ENCODE measurements around the gene TLCD1.

TLCD1 gene

DNA sequence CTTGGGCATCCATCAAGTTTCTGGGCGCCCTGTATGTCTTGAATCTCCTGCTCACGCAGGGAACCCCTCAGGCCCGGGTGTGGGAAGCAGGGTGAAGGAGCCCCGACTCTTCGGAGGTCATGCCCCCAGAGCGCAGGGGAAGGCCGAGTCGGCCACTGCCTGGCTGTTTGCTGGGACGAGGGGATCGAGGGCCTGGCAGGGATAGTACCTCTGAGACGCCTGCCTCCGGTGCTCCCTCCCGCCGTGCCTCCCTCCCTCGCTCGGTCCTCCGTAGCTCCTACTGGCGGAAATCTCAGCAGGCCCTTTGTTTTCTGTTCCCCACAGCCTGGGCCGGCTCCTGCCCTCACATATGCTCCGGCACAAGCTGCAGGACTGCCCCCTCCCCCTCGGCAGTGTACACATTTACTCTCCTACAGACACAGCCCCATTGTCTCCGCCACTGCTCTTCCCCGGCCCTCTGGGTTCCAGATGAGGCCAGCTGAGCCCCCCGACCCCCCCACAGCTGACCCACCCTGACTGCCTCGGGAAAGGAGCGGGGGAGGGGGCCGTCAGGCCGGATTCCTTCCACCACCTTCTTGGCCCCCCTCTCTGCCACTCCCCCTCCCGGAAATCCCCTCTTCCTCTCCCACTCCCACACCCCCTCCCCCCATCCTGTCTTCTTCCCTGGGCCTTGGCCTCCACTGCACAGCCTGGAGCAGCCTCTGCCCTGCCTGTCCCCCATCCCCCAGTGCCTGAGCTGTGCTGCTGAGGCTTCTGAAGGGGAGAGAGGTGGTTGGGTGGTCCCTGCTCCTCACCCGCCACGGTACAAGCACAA is 19.1 kb upstream of the TLCD1 start:
- peak overlapping the region; percentile 91 for H3K27ac ChIP-seq (ENCODE audit: low read depth, low read length)
- peaks cover 13% of the 10 kb centered on the region for H3K36me3 ChIP-seq (ENCODE audit: insufficient read depth, low read length)
- H3K27me3 ChIP-seq (ENCODE audit: control insufficient read depth in 1 of 2, insufficient read depth in 2 of 2, low read length in 2 of 2), result no peaks in the 10 kb centered on the region
- H3K9me3 ChIP-seq (ENCODE audit: low read length), result no peaks in the 10 kb centered on the region
- peak overlapping the region; percentile 71 for H3K9ac ChIP-seq (ENCODE audit: low read length)
- H3K4me1 ChIP-seq (ENCODE audit: insufficient read depth, low read length), result peaks cover 28% of the 10 kb centered on the region
- peak overlapping the region; percentile 31 to 86 for H3K4me3 ChIP-seq (ENCODE audit: low read depth in 1 of 2, low read length in 2 of 2)

DNA sequence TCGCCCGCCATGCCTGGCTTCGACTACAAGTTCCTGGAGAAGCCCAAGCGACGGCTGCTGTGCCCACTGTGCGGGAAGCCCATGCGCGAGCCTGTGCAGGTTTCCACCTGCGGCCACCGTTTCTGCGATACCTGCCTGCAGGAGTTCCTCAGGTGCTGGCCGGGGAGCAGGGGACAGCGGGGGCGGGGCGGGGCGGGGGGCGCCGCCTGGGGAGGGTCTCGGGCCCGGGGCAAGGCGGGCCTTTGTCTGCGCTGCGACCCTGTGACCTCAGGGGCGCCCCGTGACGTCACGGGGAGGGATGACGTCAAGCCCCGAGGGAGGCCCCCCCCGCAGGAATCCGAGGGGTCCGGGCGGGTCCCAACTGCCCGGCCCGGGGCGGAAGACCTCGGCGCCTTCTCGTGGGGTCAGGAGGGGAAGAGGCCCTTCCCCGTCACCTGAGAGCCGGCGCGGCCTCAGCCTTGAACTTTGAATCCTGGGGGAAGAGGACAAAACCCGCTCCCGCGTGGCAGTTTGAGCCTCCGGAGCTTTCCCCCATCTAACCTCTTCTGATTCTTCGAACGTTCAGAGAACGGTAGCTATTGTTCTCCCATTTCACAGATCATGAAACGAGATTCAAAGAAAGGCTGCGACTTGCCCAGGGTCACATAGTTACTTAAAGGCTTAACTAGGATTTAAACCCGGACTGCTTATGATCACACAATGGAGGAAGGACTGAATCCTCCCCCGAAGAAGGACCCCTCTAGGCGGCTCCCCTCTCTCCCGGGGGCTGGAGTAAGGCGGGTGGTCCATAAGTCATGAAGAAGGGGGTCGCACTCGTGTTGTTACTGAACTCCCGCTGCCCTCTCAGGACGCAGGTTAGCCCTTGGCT is 18.3 kb upstream of the TLCD1 start:
- H3K27ac ChIP-seq (ENCODE audit: low read depth, low read length), result peak overlapping the region; percentile 91

DNA sequence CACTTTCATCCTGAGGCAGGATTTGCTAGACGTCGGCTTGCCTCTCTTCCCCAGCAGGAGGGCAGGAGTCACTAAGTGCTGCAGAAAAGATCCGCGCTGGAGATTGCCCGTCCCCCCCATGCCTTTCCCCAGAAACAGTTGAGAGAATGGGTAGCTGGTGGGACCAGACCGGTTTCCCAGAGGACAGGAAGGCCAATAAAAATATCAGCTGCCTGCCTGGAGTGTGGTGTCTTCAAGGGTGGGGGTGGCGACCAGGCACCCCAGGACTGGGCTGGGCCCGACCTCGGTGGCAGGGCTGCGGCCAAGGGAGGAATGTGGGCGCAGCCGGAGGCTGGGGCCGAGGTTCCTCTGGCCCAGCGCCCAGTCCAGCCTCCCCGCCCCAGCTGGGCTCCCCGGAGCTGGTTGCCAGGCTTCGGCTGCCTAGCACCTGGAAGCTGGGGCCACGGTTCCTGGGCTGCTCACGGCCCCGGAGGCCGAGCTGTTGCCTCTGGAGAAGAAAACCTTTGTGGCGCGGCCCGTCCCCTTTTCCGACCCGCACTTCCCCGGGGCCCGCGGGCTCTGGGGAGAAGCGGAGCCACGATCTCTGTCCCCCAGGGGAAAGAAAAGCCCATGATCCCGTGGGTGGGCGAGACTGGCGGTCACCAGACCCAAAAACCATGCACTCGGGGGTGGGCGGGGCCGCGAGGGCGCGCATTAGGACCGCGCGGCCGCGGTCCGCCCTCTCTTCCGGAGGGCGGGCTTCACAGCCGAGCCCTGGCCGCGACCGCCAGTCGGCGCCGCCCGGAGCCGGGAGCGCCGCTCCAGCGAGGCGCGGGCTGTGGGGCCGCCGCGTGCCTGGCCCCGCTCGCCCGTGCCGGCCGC is 17.4 kb upstream of the TLCD1 start, which contains the start of gene TRAF4:
TSS of gene TRAF4 (plus strand) at position 769 of the 861 bp plus-strand sequence. CDS start 102 bp downstream, outside the sequence.
- H3K36me3 ChIP-seq (ENCODE audit: insufficient read depth, low read length), result peaks cover 5% of the 10 kb centered on the region
- no peaks in the 10 kb centered on the region for H3K9me3 ChIP-seq (ENCODE audit: low read length)
- H3K27me3 ChIP-seq (ENCODE audit: control insufficient read depth in 1 of 2, insufficient read depth in 2 of 2, low read length in 2 of 2), result no peaks in the 10 kb centered on the region
- peaks cover 28% of the 10 kb centered on the region for H3K4me1 ChIP-seq (ENCODE audit: insufficient read depth, low read length)
- peak within 1 kb of the TSS; percentile 71 to 86 for H3K4me3 ChIP-seq (ENCODE audit: low read depth in 1 of 2, low read length in 2 of 2)
- peak within 1 kb of the TSS; percentile 91 for H3K27ac ChIP-seq (ENCODE audit: low read depth, low read length)
- H3K9ac ChIP-seq (ENCODE audit: low read length), result peak within 1 kb of the TSS; percentile 71

More for the DNA sequence above, 18.3 kb upstream of the TLCD1 start:
- Histone ChIP-seq H3K4me3 (ENCODE audit: low read depth in 1 of 2, low read length in 2 of 2) (peak overlapping the region; percentile 31 to 86), H3K4me1 (ENCODE audit: insufficient read depth, low read length) (peaks cover 28% of the 10 kb centered on the region), H3K9ac (ENCODE audit: low read length) (peak overlapping the region; percentile 71), H3K36me3 (ENCODE audit: insufficient read depth, low read length) (peaks cover 12% of the 10 kb centered on the region), H3K9me3 (ENCODE audit: low read length) (no peaks in the 10 kb centered on the region), H3K27me3 (ENCODE audit: control insufficient read depth in 1 of 2, insufficient read depth in 2 of 2, low read length in 2 of 2) (no peaks in the 10 kb centered on the region)

DNA sequence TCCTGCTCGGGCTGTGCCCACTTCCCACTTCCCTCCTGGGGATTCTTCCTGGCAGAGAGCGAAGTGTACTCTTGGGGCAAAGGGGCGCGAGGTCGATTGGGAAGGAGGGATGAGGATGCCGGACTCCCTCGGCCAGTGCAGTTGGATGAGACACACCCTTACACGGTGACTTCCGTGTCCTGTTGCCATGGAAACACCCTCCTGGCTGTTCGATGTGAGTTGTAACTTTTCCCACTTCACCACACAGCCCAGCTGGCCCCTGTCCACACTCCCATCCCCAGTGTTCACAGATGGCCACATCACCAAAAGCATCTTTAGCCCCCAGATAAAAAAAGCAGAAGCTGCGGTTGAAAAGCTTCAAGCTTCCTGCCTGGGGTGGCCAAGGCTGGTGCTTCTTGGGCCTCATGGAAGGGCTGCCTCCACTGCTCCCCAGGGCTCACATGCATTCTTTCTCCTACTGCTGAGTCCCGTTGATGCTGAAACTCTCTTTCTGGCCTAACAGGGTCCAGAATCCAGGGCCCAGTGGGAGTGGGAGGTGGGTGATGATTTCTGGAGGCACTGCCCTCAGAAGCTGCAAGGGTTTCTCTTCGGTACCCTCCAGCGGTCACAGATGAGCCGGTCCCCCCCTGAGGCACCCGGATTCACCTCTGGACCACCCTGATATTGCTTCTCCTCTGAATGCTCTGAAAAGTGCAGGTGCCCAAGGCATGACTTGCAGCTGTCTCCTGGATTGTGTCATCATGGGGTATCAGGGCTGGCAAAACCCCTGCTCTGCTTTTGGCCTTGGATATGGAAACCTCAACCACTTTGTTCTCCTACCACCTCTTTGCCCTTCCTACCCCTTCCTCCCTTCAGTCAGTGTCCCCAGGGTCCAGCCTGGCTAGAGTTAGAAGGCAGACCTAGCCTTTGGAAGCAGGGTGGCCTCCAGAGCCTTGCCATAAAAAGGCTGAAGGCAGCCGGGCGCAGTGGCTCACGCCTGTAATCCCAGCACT is 15.6 kb upstream of the TLCD1 start:
- no peaks in the 10 kb centered on the region for H3K36me3 ChIP-seq (ENCODE audit: insufficient read depth, low read length)
- no peak overlapping the region for H3K27ac ChIP-seq (ENCODE audit: low read depth, low read length)
- peaks cover 24% of the 10 kb centered on the region for H3K4me1 ChIP-seq (ENCODE audit: insufficient read depth, low read length)
- no peak overlapping the region for H3K9ac ChIP-seq (ENCODE audit: low read length)
- no peak overlapping the region for H3K4me3 ChIP-seq (ENCODE audit: low read depth in 1 of 2, low read length in 2 of 2)
- no peaks in the 10 kb centered on the region for H3K27me3 ChIP-seq (ENCODE audit: control insufficient read depth in 1 of 2, insufficient read depth in 2 of 2, low read length in 2 of 2)
- H3K9me3 ChIP-seq (ENCODE audit: low read length), result no peaks in the 10 kb centered on the region

DNA sequence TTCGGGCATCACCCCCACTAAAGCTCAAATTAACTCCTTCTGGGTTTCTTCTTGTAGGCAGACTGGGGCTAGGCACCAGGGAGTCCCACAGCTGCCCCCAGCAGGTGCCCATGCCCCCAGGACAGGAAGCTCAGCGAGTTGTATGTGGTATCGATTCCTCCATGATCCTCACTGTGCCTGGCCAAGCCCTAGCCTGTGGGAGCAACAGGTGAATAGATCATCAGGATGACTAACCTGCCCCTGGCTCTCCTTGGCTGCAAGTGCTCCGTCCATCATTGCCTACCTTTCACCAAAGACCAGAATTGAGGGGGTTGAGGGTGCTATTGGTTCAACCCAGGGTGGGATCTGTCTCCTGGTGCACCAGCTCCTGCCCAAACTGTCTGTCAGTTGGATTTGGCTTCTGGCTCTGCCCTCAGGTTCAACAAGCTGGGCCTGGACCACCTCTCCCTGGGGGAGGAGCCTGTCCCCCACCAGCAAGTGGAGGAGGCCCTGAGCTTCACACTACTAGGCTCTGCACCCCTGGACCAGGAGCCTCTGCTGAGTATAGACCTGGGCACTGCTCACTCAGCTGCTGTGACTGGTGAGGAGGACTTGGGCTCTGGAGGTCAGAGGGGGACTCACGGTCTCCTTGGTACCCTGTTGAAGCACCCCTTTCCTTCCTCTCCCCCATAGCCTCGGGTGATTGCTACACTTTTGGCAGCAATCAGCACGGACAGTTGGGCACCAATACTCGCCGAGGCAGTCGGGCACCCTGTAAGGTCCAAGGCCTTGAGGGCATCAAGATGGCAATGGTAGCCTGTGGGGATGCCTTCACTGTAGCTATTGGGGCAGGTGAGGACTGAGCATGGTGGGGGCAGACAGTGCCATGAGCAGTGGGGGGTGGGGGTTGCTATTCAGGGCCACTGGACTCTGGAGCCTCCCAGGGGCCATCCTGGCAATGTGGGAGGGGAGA is 14.6 kb upstream of the TLCD1 start:
- Histone ChIP-seq H3K27ac (ENCODE audit: low read depth, low read length) (no peak overlapping the region), H3K36me3 (ENCODE audit: insufficient read depth, low read length) (no peaks in the 10 kb centered on the region), H3K9me3 (ENCODE audit: low read length) (no peaks in the 10 kb centered on the region), H3K27me3 (ENCODE audit: control insufficient read depth in 1 of 2, insufficient read depth in 2 of 2, low read length in 2 of 2) (no peaks in the 10 kb centered on the region), H3K9ac (ENCODE audit: low read length) (no peak overlapping the region), H3K4me3 (ENCODE audit: low read depth in 1 of 2, low read length in 2 of 2) (no peak overlapping the region), H3K4me1 (ENCODE audit: insufficient read depth, low read length) (peaks cover 14% of the 10 kb centered on the region)

DNA sequence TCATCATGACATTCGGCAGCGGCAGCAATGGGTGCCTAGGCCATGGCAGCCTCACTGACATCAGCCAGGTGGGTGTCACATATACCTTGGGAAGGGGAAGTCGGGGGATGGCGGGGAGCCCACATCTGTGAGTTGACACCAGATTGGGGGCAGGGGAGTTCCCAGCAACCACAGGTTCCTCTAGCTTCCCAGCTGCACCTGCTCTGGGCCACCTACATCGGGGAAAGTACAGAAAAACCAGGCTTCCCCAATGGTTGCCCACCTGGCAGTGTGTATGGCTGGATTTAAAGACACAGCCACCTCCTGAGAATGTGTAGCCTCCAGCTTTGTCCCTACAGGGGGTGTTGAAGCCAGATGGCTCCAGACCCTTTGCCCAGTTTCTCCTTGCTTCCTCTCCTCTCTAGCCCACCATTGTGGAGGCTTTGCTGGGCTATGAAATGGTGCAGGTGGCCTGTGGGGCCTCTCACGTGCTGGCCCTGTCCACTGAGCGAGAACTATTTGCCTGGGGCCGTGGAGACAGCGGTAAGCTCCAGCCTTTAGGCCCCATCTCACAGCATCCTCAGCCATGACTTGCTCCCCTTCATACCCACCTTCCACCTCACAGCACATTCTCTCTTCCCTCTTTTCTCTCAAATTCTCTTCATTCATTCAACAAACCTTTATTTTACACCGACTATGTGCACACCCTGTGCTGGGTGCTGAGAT is 12.8 kb upstream of the TLCD1 start:
- Histone ChIP-seq H3K27me3 (ENCODE audit: control insufficient read depth in 1 of 2, insufficient read depth in 2 of 2, low read length in 2 of 2) (no peaks in the 10 kb centered on the region), H3K4me1 (ENCODE audit: insufficient read depth, low read length) (no peaks in the 10 kb centered on the region), H3K27ac (ENCODE audit: low read depth, low read length) (no peak overlapping the region)

DNA sequence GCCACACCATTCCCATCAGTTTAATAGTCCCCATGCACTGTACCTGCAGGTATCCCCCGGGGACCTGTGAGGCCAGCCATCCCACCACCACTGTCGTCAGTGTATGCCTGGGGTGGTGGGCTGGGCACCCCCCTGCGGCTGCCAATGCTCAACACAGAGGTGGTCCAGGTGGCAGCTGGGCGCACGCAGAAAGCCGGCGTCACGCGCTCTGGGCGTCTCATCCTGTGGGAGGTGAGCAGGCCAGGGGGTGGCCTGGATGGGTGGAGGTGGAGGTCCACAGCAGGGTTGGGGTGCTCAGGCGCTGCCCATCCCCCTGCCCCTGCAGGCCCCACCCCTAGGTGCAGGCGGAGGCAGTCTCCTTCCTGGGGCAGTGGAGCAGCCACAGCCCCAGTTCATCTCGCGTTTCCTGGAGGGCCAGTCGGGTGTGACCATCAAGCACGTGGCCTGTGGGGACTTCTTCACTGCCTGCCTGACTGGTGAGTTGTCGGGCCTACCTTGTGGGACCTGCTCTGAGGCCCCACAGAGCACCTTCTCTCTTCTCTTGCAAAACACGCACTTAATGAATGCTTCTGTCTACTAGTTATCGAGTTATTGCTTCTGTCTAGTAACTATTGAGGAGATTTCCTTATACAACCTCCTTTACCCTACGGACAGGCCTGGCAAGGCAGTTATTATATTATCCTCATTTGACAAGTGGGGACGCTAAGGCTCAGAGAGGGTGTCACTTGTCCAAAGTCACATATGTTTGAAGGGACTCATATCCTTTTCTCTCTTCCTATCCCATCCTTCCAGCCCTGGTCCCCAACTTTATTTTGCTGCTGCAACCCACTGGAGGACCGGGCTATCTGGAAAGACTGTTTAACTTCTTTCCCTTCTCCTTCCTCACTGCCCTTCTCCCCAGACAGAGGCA is 12.0 kb upstream of the TLCD1 start:
- Histone ChIP-seq H3K27ac (ENCODE audit: low read depth, low read length) (no peak overlapping the region), H3K9me3 (ENCODE audit: low read length) (no peaks in the 10 kb centered on the region), H3K4me1 (ENCODE audit: insufficient read depth, low read length) (no peaks in the 10 kb centered on the region)

More for the DNA sequence above, 12.8 kb upstream of the TLCD1 start:
- H3K4me3 ChIP-seq (ENCODE audit: low read depth in 1 of 2, low read length in 2 of 2), result no peak overlapping the region
- no peak overlapping the region for H3K9ac ChIP-seq (ENCODE audit: low read length)
- no peaks in the 10 kb centered on the region for H3K36me3 ChIP-seq (ENCODE audit: insufficient read depth, low read length)
- no peaks in the 10 kb centered on the region for H3K9me3 ChIP-seq (ENCODE audit: low read length)

DNA sequence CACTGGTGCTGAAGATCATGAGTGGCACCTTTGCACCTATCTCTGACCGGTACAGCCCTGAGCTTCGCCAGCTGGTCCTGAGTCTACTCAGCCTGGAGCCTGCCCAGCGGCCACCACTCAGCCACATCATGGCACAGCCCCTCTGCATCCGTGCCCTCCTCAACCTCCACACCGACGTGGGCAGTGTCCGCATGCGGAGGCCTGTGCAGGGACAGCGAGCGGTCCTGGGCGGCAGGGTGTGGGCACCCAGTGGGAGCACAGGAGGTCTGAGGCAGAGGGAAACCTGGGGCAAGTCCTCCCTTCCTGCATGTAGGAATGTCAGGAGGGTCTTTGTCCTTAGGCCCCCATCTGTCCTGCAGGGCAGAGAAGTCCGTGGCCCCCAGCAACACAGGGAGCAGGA is 11.3 kb upstream of the TLCD1 start:
- Histone ChIP-seq H3K9ac (ENCODE audit: low read length) (no peak overlapping the region), H3K4me3 (ENCODE audit: low read depth in 1 of 2, low read length in 2 of 2) (no peak overlapping the region), H3K27ac (ENCODE audit: low read depth, low read length) (no peak overlapping the region)

More for the DNA sequence above, 12.0 kb upstream of the TLCD1 start:
- Histone ChIP-seq H3K9ac (ENCODE audit: low read length) (no peak overlapping the region), H3K27me3 (ENCODE audit: control insufficient read depth in 1 of 2, insufficient read depth in 2 of 2, low read length in 2 of 2) (no peaks in the 10 kb centered on the region), H3K4me3 (ENCODE audit: low read depth in 1 of 2, low read length in 2 of 2) (no peak overlapping the region), H3K36me3 (ENCODE audit: insufficient read depth, low read length) (no peaks in the 10 kb centered on the region)

More for the DNA sequence above, 11.3 kb upstream of the TLCD1 start:
- H3K27me3 ChIP-seq (ENCODE audit: control insufficient read depth in 1 of 2, insufficient read depth in 2 of 2, low read length in 2 of 2), result no peaks in the 10 kb centered on the region
- no peaks in the 10 kb centered on the region for H3K4me1 ChIP-seq (ENCODE audit: insufficient read depth, low read length)
- no peaks in the 10 kb centered on the region for H3K36me3 ChIP-seq (ENCODE audit: insufficient read depth, low read length)
- no peaks in the 10 kb centered on the region for H3K9me3 ChIP-seq (ENCODE audit: low read length)
